ENCODE results near the gene TAB2.

GRCh38 chr6:149438855-149439254 lies 121.3 kb downstream of the TAB2 start:
- no peak for TF ChIP-seq SP1 (IDR thresholded peaks at IDR 0.05; ENCODE audit: low read depth)
- TF ChIP-seq EZH2 (IDR thresholded peaks at IDR 0.05): no peak

All from HCT116 (cell line).